T-helper 17 cell (primary cell): ENCODE results near the gene OR52E1. TPM values are rescaled to one million over a fixed set of nuclear protein-coding genes. Genes with fewer than 3 reads are reported as not detected.
"Not testable (repeated sequence)": the region's sequence is repeated elsewhere in the genome, so short reads cannot be mapped to it uniquely, and the experiment has no call there.

Source experiments
- ATAC-seq: fragments of 150-1000 bp; cut with Tn5 transposase; 2 replicates; pipeline ENCODE4 v1.10.0; 2021; ENCODE audit warnings: mild to moderate bottlenecking, moderate library complexity
- DNase-seq, 3 donors: peaks; one replicate each; pipeline versions ENCODE4 v3.0.0 to v3.0.0-alpha.2; 2020 to 2021
- H3K9me3 ChIP-seq: one replicate; pipeline ENCODE4 v1.7.0; 2013; ENCODE audit warnings: low read length, mild to moderate bottlenecking; ENCODE audit not compliant: control insufficient read depth, poor library complexity, severe bottlenecking
- H3K27ac Mint-ChIP-seq: one replicate; pipeline ENCODE4 v1.8.0; 2022; ENCODE audit warnings: mild to moderate bottlenecking, moderate library complexity, mixed read lengths
- H3K27me3 Mint-ChIP-seq: one replicate; pipeline ENCODE4 v1.8.0; 2022; ENCODE audit warnings: mixed read lengths
- H3K36me3 Mint-ChIP-seq: one replicate; pipeline ENCODE4 v1.8.0; 2022; ENCODE audit warnings: low read depth, mixed read lengths
- H3K4me1 Mint-ChIP-seq: one replicate; pipeline ENCODE4 v1.8.0; 2022; ENCODE audit warnings: mild to moderate bottlenecking, mixed read lengths
- H3K4me3 Mint-ChIP-seq: one replicate; pipeline ENCODE4 v1.8.0; 2022; ENCODE audit warnings: mild to moderate bottlenecking, moderate library complexity, mixed read lengths
- total RNA-seq, 4 donors: library from RNA in 2 of 4; stranded (reverse) in 2 of 4; gene quantifications; one replicate each; pipeline ENCODE4 v1.2.3 and lab custom pipeline; 2022 to 2026

Gene OR52E1
- not detected for total RNA-seq
- total RNA-seq (lab: John Stamatoyannopoulos, UW): 0 reads per million in 2 donors

- Mint-ChIP-seq H3K36me3 (no peaks in the 10 kb centered on the region), H3K27ac (no peak within 1 kb of the TSS), H3K4me3 (no peak within 1 kb of the TSS), H3K4me1 (no peaks in the 10 kb centered on the region), H3K27me3 (peaks cover 8% of the 10 kb centered on the region)
- ATAC-seq (no peak), DNase-seq (no peak)
- H3K9me3 ChIP-seq: no peaks in the 10 kb centered on the region
These were observed at the start of gene OR52E1 for GRCh38 chr11:5069272-5069671. Gene OR52E1, plus strand, starts transcription at chr11:5069572.

DNA sequence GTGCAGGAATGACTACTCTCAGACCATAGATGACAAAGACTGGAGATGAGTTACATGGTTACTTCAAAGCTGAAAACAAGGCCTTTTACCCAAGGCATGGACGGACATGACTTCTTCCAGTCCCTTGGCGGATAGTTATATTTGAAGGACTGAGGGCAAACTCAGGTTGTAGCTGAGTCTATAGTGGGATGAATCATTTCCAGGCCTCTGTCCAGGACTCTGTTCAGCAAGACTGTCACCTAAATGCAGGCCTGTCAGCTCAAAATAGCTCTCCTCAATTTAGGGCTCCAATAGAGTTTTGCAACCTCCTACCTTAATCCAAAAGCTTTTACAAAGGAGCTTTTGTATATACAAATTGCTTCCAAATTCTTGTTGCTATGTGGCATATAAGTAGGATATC lies 47.4 kb upstream of the OR52E1 start:
- Mint-ChIP-seq H3K4me3 (no peak overlapping the region), H3K36me3 (no peaks in the 10 kb centered on the region), H3K27ac (no peak overlapping the region), H3K27me3 (no peaks in the 10 kb centered on the region), H3K4me1 (no peaks in the 10 kb centered on the region)
- no peak for DNase-seq
- no peak for ATAC-seq
- H3K9me3 ChIP-seq: no peaks in the 10 kb centered on the region

- Mint-ChIP-seq H3K4me1 (no peaks in the 10 kb centered on the region), H3K4me3 (no peak overlapping the region), H3K36me3 (no peaks in the 10 kb centered on the region), H3K27ac (no peak overlapping the region), H3K27me3 (no peaks in the 10 kb centered on the region)
- no peaks in the 10 kb centered on the region for H3K9me3 ChIP-seq
- no peak for DNase-seq
- no peak for ATAC-seq
These were observed 32.7 kb upstream of the OR52E1 start for GRCh38 chr11:5036669-5037068.

- H3K27ac Mint-ChIP-seq: no peak overlapping the region
- no peak for ATAC-seq
- no peaks in the 10 kb centered on the region for H3K36me3 Mint-ChIP-seq
- no peaks in the 10 kb centered on the region for H3K4me1 Mint-ChIP-seq
- no peak for DNase-seq
- H3K9me3 ChIP-seq: no peaks in the 10 kb centered on the region
- H3K27me3 Mint-ChIP-seq: no peaks in the 10 kb centered on the region
- no peak overlapping the region for H3K4me3 Mint-ChIP-seq
These were observed 31.4 kb upstream of the OR52E1 start for GRCh38 chr11:5037926-5038325.

DNA sequence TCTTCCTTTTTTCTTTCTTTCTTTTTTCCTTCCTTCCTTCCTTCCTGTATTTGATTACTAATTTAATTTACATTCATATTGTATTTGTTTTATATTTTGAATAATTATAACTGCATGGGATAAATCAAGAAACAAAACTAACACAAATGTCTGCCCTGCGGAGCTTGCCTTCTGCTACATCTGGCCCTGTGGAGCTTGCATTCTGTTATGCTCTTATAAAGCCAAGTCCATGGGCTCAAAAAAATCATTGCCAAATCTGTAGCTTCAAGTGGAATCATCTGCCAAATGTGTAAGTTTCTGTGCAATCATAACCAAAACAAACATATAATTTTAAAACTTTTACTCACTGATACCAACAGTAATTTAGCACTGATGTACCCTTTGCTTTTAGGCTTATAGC lies 31.0 kb upstream of the OR52E1 start:
- no peaks in the 10 kb centered on the region for H3K27me3 Mint-ChIP-seq
- DNase-seq (no peak), ATAC-seq (no peak)
- no peaks in the 10 kb centered on the region for H3K9me3 ChIP-seq
- H3K4me1 Mint-ChIP-seq: no peaks in the 10 kb centered on the region
- H3K27ac Mint-ChIP-seq: no peak overlapping the region
- no peaks in the 10 kb centered on the region for H3K36me3 Mint-ChIP-seq
- H3K4me3 Mint-ChIP-seq: no peak overlapping the region

DNA sequence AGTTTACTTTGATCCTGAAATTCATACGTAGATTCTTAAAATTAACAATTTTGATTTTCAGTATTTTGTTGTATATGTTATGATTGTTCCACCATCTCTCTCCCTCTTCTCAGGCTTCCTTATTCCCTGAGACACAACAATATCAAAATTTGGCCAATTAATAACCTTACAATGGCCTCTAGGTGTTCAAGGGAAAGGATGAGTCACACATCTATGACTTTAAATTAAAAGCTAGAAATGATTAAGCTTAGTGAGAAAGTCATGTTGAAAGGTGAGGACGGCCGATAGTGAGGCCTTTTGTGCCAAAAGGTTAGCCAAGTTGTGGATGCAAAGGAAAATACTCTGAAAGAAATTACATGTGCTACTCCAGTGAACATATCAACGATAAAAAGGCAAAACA lies 28.5 kb upstream of the OR52E1 start:
- no peaks in the 10 kb centered on the region for H3K9me3 ChIP-seq
- Mint-ChIP-seq H3K4me1 (no peaks in the 10 kb centered on the region), H3K27me3 (no peaks in the 10 kb centered on the region), H3K4me3 (no peak overlapping the region), H3K27ac (no peak overlapping the region), H3K36me3 (no peaks in the 10 kb centered on the region)
- DNase-seq (no peak), ATAC-seq (no peak)

- H3K9me3 ChIP-seq: no peaks in the 10 kb centered on the region
- no peak overlapping the region for H3K27ac Mint-ChIP-seq
- no peak for DNase-seq
- no peaks in the 10 kb centered on the region for H3K27me3 Mint-ChIP-seq
- no peaks in the 10 kb centered on the region for H3K4me1 Mint-ChIP-seq
- no peak overlapping the region for H3K4me3 Mint-ChIP-seq
- ATAC-seq: no peak
- no peaks in the 10 kb centered on the region for H3K36me3 Mint-ChIP-seq
These were observed 27.3 kb upstream of the OR52E1 start for GRCh38 chr11:5042091-5042490.

- H3K4me3 Mint-ChIP-seq: no peak overlapping the region
- ATAC-seq: no peak
- no peak for DNase-seq
- no peaks in the 10 kb centered on the region for H3K4me1 Mint-ChIP-seq
- no peaks in the 10 kb centered on the region for H3K27me3 Mint-ChIP-seq
- no peaks in the 10 kb centered on the region for H3K36me3 Mint-ChIP-seq
- H3K27ac Mint-ChIP-seq: no peak overlapping the region
- H3K9me3 ChIP-seq: no peaks in the 10 kb centered on the region
These were observed 26.0 kb upstream of the OR52E1 start for GRCh38 chr11:5043380-5043779.

GRCh38 chr11:5046226-5046625 lies 23.1 kb upstream of the OR52E1 start, which contains the start of gene OR52J3:
Gene OR52J3, plus strand, starts transcription at chr11:5046526. Its CDS starts 0 bp downstream, at chr11:5046526.
- DNase-seq: no peak
- Mint-ChIP-seq H3K4me1 (no peaks in the 10 kb centered on the region), H3K4me3 (no peak within 1 kb of the TSS), H3K36me3 (no peaks in the 10 kb centered on the region), H3K27ac (no peak within 1 kb of the TSS), H3K27me3 (peaks cover 4% of the 10 kb centered on the region)
- no peak for ATAC-seq
- H3K9me3 ChIP-seq: no peaks in the 10 kb centered on the region

DNA sequence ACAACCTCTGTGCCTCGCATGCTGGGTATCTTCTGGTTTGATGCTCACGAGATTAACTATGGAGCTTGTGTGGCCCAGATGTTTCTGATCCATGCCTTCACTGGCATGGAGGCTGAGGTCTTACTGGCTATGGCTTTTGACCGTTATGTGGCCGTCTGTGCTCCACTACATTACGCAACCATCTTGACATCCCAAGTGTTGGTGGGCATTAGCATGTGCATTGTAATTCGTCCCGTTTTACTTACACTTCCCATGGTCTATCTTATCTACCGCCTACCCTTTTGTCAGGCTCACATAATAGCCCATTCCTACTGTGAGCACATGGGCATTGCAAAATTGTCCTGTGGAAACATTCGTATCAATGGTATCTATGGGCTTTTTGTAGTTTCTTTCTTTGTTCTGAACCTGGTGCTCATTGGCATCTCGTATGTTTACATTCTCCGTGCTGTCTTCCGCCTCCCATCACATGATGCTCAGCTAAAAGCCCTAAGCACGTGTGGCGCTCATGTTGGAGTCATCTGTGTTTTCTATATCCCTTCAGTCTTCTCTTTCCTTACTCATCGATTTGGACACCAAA lies 22.5 kb upstream of the OR52E1 start:
- no peaks in the 10 kb centered on the region for H3K4me1 Mint-ChIP-seq
- no peaks in the 10 kb centered on the region for H3K9me3 ChIP-seq
- DNase-seq (no peak), ATAC-seq (no peak)
- no peak overlapping the region for H3K27ac Mint-ChIP-seq
- no peak overlapping the region for H3K4me3 Mint-ChIP-seq
- H3K27me3 Mint-ChIP-seq: peaks cover 4% of the 10 kb centered on the region
- H3K36me3 Mint-ChIP-seq: no peaks in the 10 kb centered on the region

GRCh38 chr11:5058679-5059078 lies 10.7 kb upstream of the OR52E1 start:
- not testable (repeated sequence) for H3K27ac Mint-ChIP-seq, H3K36me3 Mint-ChIP-seq, H3K9me3 ChIP-seq, H3K4me3 Mint-ChIP-seq, H3K27me3 Mint-ChIP-seq, H3K4me1 Mint-ChIP-seq, ATAC-seq, DNase-seq

GRCh38 chr11:5059391-5059790 lies 10.0 kb upstream of the OR52E1 start, which contains the start of gene OR52E2:
Gene OR52E2, minus strand, starts transcription at chr11:5059627. Its CDS starts 0 bp downstream, at chr11:5059627.
- no peak within 1 kb of the TSS for H3K4me3 Mint-ChIP-seq
- DNase-seq: no peak
- no peaks in the 10 kb centered on the region for H3K9me3 ChIP-seq
- no peak within 1 kb of the TSS for H3K27ac Mint-ChIP-seq
- peaks cover 6% of the 10 kb centered on the region for H3K27me3 Mint-ChIP-seq
- H3K4me1 Mint-ChIP-seq: no peaks in the 10 kb centered on the region
- ATAC-seq: no peak
- H3K36me3 Mint-ChIP-seq: no peaks in the 10 kb centered on the region

DNA sequence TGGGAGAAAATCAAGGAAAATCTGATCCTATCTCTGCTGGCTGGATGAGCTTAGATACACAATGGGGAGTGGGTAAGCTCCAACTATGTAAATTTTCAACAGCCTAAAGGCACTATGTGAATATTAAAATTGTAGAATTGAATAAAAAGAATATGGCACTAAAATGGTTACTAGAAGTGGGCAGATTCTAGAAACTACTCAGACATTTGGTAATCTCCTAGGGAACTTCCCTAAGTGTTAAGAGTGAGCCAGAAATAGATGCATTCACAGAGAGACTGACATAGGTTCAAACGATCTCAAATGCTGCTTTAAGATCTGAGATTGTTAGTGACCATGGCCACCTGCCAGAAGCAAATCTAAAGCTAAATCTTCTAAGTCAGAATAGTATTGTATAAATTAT lies 4.3 kb upstream of the OR52E1 start:
- Mint-ChIP-seq H3K27me3 (peaks cover 6% of the 10 kb centered on the region), H3K36me3 (no peaks in the 10 kb centered on the region), H3K4me3 (no peak overlapping the region), H3K4me1 (no peaks in the 10 kb centered on the region), H3K27ac (no peak overlapping the region)
- ATAC-seq: no peak
- DNase-seq: no peak
- no peaks in the 10 kb centered on the region for H3K9me3 ChIP-seq

GRCh38 chr11:5071799-5072198 lies 2.4 kb downstream of the OR52E1 start:
- ATAC-seq: no peak

More at GRCh38 chr11:5071799-5072198, 2.4 kb downstream of the OR52E1 start:
- Mint-ChIP-seq H3K4me3 (no peak overlapping the region), H3K36me3 (no peaks in the 10 kb centered on the region), H3K27me3 (peaks cover 8% of the 10 kb centered on the region), H3K27ac (no peak overlapping the region), H3K4me1 (no peaks in the 10 kb centered on the region)
- no peaks in the 10 kb centered on the region for H3K9me3 ChIP-seq
- DNase-seq: no peak
